HG03175 (cell line): Measurements from ENCODE around the gene DLX3.

ENCODE experiments used
- ATAC-seq: cut with Tn5 transposase; IDR thresholded peaks from one replicate; pipeline ENCODE4 v1.9.1; 2021; ENCODE audit warnings: mild to moderate bottlenecking, moderate library complexity; ENCODE audit not compliant: unreplicated experiment

DLX3 gene

DNA sequence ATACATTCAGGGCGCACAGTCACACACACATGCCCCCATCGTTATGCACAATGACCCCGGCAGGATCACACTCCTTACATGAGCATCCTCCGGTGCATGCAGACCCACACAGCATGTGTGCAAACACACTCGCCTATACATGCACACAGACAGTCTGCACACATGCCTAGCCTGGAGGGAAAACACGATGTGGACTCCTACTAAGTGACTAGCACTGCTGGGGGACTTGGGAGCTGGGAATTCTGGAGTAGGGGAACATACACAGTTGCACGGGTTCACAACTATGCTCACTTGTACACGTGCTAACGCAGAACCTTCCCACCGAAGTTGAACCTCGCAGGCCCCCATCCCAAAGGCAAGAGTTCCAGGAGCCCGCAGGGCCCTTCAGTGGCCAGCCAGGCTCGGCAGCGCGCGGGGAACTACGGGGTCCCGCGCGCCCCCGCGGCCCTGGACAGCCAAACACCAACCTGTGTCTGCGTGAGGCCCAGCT lies 2.0 kb downstream of the DLX3 start:
- ATAC-seq = no peak

DNA sequence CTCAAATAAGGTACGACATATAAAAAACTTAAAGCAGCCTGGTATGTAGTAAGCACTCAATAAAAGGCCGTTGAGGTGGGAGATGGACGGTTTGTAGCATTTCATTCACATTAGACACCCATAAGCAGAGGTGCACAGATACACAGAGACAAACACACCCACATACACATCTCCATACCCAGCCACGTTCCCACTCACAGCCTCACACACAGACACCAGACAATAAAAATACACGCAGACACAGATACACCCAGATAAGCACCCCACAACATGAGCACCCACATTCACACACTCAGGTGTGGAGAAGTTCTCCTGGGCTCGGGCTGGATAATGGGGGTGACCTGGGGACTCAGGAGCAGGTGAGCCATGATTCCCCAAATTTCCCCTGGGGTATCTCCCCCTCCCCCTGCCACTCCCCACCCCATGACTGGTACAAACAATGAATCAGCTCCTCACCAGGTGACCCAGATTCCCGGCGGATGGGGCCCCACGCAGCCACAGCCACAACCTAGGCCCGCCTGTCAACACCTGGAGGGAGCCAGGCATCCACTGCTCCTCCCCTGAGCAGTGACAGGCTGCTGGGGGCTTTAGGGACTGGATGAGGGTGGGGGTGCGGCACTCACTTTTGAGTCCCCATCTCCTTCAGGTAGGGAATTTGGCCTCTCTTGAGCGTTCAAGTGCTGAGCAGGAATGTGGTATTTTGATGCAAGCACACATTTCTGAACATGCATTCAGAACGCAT lies 2.7 kb downstream of the DLX3 start:
- no peak for ATAC-seq

DNA sequence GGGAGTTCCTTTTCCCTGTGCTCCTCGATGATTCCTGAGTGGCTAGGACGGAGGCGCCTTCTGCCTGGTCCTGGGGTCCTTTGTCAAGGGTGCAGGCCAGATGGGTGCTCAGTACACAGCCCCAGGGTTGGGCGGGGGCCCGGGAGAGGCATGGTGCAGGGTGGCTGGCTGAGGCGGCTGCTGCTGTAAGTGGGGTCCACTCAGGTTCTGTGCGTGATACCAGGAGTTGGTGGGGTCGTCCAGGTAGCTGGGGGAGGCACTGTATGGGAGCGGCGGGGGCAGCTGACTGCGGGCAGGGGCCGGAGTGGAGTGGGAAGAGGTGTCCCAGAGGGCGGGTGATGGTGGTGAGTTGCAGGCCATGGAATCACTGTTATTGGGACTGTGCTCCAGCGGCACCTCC lies 3.6 kb downstream of the DLX3 start:
- no peak for ATAC-seq

DNA sequence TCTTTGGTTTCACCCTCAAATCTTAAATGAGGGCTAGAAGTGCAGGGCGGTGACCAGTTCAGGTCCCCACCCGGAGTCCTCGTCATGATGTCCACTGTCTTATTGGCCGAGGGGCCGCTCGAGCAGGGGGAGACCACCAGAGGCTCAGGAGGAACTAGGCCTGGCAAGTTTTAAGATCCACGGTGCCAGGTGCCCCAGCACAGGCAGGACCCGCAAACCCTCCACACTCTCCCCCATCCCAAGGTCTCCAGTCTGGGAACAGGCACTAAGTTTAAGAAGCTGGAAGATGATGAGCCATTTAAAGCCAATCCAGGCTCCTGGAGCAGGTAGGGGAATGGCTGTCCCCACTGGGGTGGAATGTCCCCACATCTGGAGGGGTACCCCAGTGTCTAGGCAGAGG lies 4.1 kb downstream of the DLX3 start:
- ATAC-seq = no peak

DNA sequence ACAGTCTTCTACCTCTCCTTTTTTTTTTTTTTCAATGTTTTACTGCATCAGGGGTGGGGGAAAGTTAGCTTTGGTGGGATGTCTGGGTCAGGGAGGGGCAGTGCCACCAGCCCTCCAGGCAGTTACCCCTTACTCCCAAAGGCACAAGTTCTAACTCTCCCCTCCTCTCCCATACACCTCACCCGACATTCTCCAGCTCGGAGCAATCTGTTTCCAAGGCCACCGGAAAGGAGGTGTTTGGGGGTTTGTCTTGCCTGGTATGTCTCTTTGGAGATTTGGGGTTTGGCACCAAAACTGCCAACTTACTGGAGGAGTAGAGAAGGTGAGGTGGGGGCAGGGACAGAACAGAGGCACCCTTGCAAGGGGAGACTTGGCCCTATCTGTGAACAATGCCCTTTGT lies 4.7 kb downstream of the DLX3 start:
- ATAC-seq = no peak

- no peak for ATAC-seq
Measured at GRCh38 chr17:49989518-49989880, 5.5 kb downstream of the DLX3 start.

- no peak for ATAC-seq
Measured at GRCh38 chr17:49987681-49988441, 7.2 kb downstream of the DLX3 start.

DNA sequence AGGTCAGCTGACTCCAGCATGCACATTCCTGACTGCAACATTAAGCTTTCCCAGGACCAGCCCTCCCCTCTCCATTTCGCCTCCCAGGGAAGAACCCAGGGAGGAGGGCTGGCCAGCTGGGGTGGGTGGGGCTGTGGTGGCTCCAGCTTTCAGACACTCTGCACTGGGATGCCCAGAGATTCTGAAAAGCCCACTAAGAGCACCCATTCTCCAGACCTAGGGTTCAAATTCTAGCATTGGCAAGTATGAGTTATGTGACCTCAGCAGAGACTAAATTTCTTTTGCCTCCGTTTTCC lies 7.8 kb downstream of the DLX3 start:
- no peak for ATAC-seq

DNA sequence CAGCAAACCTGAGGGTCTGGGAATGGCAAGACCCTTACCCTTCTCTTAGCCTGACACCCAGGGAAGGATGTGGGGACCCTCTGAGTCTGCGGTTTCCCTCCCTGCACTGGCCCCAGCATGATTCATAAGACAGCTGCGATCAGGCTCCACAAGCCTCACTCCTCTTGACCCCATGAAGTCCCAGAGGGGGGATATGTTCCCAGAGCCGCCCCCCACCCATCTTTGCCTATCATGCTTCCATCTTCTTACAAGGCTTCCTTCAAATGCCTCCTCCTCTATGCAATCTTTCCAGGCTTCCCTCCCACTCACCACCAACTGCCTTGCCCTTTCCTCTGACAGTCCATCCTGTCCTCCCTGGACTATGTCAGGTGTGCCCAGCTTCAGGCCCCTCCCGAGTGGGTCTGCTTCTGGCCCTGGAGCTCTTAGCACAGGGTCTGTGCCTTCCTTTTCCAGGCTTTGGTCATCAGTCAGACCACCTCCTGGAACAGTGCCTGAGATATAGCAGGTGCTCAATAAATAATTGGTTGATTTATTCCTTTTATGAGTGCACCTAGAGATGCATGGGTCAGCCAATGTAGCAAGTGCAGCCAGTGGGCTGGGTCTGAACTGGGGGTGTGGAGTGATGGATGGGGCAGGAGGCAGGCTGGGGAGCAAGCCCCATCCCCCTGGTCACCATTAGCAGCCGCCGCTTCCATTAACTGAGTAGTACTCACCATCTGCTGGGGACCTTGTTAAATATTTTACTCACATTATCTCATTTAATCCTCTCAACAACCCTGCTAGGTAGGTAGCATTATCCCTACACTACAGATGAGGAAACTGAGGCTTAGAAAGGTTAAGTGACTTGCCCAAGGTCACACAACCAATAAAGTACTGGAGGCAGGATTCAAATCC lies 8.4 kb downstream of the DLX3 start:
- no peak for ATAC-seq

DNA sequence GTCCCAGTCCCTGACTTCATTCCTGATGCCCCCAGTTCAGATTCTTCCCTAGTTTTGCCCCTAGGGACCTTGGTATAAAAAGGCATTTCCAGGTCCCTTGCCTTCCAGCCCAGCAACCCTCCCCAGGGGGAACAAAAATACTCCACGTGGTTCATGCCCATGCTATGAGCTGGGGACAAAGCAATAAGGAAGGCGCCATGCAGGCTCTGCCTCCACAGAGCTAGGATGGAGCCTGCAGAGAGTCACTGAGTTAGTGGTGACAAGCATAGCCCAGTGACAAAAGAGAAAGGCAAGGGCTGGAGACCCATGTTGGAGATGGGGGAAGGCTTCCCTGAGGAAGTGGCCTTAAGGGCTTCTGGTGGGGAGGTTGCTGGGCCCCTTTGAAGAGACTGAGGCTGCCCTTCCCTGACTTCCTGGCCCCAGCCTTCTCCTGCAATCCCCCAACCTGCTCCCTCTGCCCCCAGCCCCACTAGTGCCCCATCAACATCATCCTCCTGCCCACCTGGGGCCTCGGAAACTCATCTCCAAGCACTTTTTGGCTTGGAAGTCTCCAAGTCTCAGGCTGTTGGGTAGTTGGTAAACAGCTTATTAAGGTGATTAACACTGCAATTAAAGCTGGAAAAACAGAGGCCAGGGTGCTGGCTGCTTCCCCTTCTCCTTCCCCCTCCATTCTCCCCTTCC lies 9.6 kb downstream of the DLX3 start:
- no peak for ATAC-seq

DNA sequence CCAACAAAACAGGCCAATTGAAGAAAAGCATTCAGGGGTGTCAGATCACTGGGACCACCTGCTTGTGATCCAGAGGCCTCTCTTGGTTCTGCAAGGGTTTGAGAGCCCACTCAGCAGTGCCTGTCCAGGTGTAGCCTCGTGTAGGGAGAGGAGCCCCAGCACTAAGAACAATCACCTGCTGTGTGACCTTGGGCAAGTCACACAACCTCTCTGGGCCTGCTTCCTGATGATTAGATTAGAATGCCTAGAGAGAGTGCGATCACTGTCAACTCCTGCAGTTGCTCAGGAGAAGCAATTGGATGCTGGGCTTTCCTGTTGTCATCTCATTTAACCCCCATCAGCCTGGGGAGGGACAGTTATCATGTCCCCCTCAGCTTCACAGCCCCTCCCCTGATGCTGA lies 10.2 kb downstream of the DLX3 start:
- no peak for ATAC-seq

- ATAC-seq = no peak
Measured at GRCh38 chr17:49984283-49984682, 10.7 kb downstream of the DLX3 start.

- no peak for ATAC-seq
Measured at GRCh38 chr17:49980703-49981197, 14.3 kb downstream of the DLX3 start.

DNA sequence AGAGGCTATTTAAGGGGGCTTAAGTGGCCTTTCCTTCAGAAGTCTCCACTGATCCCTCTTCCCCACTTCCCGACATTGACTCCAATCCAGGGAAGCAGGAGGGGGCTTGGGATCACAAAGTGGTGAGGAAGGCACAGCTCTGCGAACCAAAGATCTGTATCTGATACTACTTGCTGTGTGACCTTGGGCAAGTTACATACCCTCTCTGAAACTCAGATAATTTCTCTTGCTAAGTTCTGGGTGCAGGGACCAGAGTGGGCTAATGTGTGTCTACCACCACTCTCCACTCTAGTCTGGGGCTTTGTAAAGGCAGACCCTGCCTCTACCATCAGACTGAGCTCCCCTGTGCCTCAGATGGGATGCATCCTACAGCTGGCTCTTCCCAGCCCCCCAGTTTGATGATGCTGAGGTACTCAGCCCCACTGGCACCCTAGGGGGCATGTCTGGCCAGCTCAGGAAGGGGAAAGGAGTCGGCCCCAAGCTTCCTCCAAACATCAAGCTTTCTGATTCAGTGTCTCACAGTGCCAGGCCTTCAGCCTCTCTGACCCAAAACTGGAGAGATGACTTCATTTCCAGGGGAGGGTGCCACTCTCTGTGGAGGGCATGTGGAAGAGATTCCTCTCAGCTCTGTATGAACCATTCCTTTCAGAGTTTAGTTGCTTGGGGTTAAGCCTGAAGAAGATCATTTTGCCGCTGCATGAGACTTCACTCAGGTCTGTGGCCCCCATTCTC lies 15.1 kb downstream of the DLX3 start:
- no peak for ATAC-seq

DNA sequence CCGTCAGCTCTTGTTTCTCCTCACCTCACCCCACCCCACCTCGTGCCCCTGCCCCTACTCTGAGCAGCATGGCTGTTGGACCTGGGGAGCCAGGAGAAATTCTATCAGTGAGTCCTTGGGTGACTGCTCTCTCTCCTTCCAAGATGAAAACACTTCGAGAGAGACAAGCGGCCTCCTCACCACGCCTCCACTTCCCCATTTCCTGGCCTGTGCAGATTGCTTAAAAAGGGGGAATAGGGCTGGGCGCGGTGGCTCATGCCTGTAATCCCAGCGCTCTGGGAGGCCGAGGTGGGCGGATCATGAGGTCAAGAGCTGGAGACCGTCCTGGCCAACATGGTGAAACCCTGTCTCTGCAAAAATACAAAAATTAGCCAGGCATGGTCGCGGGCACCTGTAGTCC lies 16.5 kb downstream of the DLX3 start:
- no peak for ATAC-seq

GRCh38 chr17:49977463-49978389 lies 17.3 kb downstream of the DLX3 start:
- no peak for ATAC-seq

DNA sequence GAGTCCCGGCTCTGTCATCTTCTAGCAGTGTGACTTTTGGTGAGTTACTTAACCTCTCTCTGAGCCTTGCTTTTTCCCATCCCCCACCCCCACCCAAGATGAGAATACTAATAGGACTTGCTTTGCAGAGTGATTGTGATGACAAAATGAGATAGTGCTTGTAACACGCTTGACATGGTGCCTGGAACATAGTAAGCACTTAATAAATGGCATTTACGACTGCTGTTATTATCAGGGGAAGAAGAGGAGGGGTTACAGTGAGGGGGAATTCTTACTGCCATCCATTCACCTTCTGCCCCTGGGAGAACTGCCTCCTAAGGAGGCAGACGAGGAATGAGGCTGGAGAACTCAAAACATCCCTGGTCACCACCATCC lies 18.2 kb downstream of the DLX3 start:
- ATAC-seq = no peak

DNA sequence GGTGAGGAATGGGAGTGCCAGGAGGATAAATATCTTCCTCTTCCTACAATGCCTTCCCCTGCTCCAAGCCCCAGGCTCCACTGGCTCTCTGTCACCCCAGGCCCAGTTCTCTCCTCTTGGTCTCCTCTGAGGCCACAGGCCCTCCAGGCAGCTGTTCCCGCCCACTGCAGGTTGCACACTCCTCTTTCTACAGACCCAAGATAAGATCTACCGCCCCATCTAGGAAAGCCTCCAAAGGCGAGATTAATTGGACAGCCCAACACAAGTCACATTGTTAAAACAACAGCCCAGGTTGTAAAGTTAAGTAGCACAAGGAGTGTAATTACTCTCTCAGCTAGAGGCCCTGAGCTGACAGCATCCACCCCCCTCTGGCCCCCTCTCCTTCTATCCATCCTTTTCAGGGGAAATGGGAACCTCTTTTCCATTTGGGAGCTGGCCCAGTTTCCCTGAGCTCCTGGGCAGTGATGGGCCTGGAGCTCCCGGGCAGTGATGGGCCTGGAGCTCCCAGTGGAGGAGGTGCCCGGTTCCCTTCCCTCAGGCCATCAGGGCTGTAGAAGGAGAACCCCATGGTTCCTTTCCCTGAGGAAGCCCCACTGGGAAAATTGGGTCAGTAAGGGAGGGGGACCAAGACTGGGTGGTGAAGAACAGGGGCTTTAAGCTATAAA lies 18.7 kb downstream of the DLX3 start:
- no peak for ATAC-seq

DNA sequence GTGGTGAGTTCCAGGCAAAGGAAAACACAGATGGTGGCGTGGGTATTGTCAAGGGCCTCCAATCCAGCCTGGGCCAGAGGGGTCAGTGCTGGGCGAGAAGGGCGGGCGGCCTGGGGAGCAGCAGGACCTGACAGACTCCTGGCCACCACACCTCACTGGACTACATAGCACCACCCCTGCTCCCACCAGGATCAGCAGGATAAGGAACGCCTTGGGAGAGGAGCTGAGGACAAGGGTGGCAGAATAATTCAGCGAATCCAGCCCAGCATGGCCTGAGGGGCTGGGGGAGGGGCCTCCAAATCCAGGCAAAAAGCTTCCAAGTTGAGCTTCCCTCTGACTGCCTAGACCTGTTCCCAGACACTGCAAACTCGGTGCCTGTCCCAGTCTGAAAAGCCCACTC lies 19.5 kb downstream of the DLX3 start:
- no peak for ATAC-seq
